Measurements from ENCODE around the gene SLC9A8.
"Not testable (repeated sequence)": the region's sequence is repeated elsewhere in the genome, so short reads cannot be mapped to it uniquely, and the experiment has no call there.

SLC9A8 gene, protein sequence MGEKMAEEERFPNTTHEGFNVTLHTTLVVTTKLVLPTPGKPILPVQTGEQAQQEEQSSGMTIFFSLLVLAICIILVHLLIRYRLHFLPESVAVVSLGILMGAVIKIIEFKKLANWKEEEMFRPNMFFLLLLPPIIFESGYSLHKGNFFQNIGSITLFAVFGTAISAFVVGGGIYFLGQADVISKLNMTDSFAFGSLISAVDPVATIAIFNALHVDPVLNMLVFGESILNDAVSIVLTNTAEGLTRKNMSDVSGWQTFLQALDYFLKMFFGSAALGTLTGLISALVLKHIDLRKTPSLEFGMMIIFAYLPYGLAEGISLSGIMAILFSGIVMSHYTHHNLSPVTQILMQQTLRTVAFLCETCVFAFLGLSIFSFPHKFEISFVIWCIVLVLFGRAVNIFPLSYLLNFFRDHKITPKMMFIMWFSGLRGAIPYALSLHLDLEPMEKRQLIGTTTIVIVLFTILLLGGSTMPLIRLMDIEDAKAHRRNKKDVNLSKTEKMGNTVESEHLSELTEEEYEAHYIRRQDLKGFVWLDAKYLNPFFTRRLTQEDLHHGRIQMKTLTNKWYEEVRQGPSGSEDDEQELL

DNA sequence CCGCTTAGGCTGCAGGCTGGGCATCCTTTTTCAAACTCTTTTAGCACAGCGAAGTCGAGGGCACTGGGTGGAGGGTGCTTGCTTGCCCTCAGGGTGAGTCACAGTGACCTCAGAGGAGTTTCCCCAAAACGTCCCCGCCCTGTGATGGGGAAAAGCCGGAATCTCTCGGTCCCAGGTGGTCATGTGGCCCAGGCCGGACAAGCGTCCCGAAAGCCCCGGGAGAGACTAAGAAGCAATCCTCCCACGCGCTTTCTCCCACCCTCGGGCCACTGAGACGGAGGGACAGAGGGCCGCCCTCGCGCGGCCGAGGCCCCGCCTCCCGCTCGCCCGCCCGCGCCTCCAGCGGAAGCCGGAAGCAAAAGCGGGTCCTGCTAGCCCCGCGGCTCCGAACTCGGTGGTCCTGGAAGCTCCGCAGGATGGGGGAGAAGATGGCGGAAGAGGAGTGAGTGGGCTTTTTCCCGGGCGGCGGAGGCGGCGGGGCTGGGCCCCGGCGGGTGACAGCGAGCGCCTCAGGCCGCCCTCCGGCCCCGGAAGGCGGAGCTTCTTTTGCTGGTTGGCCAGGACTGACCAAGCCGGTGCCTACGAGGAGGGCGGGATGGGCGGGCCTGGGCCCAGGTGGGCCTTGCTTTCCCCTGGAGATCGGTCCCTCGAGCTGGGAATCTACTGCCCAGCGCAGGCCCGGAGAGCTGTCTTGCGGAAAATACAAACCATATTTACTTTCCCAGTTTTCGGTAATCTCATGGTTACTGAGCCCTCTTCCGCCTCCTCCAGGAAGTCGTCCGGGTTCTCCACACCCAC is at the start of gene SLC9A8:
SLC9A8 (plus strand) TSS at position 322 of the 798 bp plus-strand sequence; CDS start at position 417, 95 bp downstream.
- peak; percentile 91 for DNase-seq

DNA sequence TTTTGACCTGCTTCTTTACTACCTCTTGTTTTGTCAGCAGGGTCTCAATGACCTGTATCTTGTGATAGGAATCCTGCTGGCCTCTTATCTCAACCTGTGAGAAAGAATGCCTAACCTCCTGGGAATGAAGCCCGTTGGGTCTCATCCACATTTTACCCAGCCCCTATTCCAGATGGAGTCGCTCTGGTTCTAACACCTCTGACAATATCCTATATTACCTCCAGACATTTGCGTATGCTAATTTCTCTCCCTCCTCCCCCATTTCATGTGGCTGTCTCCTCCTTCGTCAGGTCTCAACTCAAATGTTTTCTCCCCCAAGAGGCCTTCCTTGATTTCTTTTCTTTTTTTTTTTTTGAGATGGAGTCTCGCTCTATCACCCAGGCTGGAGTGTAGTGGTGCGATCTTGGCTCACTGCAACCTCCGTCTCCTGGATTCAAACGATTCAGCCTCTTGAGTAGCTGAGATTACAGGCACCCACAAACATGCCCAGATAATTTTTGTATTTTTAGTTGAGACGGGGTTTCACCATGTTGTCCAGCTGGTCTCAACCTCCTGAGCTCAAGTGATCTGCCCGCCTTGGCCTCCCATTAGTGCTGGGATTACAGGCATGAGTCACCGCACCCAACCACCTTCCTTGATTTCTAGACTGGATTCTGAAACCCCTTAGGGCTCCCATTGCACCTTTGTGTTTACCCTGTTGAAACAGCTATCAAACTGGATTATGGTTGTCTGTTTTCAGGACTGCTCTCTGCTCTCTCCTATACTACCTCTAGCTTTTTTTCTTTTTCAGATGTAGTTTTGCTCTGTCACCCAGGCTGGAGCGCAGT is 49.5 kb upstream of the SLC9A8 start:
- peak; percentile 51 for DNase-seq

DNA sequence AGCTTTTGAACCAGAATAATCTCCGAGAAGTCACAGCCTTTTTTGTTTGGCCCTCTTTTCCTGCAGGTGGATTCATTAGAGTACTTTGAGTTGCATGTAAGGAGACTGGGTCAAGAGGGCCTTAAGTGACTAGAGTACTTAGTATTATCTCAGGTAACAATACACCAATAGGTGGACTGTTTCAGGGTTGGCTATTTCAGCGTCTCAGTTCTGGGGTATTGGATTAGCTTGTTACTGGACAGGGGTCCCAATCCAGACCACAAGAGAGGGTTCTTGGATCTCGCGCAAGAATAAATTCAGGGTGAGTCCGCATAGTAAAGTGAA is 47.3 kb upstream of the SLC9A8 start:
- DNase-seq: no peak

DNA sequence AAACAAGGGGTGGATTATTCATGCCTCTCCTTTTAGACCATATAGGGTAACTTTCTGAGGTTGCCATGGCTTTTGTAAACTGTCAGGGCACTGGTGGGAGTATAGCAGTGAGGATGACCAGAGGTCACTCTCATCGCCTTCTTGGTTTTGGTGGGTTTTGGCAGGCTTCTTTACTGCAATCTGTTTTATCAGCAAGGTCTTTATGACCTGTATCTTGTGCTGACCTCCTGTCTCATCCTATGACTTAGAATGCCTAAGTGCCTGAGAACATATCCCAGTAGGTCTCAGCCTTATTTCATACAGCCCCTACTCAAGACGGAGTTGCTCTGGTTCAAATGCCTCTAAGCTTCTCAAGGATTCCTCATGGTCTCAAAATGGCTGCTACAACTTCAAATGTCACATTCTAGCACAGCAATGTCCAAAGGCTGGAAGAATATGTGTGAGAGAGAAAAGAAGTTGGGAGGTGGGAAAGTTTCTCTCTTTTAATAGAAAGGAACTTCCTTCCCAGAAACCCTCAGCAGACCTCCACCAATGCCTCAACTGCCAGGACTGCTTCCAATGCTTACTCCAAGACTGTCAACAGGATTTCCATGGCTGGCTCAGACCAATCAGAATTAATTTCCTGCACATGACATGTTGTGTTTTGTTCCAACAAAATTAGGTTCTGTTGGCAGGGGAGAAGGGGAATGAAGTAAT is 46.6 kb upstream of the SLC9A8 start:
- no peak for DNase-seq

DNA sequence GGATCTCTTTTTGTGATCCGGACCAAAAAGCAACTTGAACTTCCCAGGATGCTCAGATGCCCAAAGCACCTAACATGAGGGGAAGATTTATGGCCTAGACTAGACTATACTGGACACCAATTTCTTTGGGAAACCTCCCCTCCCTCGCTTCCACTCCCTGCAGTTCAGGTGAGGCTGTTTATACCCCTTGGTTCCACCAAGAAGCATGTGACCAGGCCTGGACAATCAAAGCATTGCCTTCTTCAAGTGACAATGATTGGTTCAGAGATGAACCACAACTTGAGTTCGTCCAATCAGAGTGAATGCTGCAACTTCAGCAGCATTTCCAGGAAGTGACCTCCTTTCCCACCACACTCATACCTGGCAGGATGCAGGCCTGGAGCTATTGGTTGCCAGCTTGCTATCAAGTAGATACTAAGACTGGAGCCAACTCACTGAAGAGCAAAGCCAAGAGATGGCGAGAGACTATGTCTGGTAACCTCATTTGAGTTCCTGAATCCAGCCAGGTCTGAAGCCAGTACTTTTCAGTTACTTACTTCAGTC is 45.6 kb upstream of the SLC9A8 start:
- DNase-seq: peak; percentile 54

DNA sequence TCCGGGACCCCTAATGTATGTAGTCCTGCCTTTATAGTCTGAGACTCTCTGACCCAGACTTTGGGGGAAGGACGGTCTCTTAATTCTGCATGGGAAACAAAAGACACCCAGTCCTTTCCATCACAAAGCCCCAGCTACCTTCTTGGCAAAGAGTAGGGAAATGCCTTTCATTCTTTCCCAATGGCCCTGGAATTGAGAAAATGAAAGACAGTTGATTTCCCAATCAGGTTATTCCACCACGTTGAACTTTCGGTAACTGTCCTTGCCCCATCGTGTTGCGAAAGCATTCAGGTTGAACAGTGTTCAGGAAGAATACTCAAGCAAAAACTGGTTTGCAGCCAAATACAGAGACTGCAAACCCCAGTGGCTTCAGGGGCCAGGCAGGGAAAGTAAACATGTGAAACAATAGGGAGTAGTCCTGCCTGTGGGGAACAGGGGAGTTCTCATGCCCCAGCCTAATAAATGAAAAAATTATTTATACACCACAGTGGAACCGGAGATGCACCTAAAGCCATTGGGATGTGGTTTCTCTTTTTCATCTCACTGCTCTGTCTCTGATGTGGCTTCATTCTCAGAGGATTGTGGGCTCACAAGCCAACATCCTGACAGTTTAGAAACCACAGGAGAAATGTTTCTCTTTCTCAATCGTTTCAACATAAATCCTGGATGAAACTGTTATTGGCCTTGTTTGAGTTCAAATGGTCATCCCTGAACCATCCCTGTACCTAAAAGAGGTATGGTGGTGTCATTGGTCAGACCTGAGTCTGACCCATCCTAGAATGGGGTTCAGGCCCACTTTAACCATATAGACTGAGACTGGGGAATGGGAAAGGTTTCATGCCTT is 44.2 kb upstream of the SLC9A8 start:
- peak; percentile 95 for DNase-seq

DNA sequence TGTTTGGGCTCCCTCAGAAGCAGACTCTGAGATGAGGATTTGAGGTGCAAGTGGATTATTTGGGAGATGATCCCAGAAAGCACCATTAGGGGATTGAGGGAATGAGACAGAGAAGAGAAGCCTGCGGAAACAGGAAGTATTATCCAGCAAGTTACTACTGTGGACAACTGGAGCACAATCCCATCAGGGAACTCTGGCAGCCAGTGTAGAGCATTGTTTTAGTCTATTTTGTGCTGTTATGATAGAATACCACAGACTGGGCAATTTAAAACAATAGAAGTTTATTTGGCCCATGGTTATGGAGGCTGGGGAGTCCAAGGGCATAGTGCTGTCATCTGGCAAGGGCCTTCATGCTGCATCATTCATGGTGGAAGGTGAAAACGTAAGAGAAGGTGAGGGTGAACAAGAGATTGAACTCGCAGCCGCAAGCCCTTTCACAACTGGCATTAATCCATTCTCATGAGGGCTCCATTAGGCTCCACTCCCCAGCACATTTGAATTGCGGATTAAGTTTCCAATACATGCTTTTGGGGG is 43.5 kb upstream of the SLC9A8 start:
- no peak for DNase-seq

DNA sequence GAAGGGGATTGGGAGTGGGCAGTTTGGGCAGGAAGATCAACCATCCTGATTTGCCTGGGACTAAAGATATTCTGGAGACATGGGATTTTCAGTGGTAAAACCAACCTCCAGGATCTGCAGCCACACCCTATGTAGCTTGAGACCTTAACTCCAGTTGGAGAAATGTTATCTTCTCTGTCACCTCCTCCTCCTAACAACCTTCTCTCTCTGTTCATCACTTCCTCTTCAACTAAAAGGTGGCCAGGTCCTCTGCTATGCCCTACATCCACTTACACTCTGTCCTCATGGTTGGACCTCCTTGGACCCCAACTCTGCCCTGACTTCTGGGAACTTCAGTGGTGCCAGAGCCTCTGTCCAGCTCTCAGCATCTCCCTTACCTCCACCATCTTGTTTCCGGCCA is 42.0 kb upstream of the SLC9A8 start:
- no peak for DNase-seq

DNA sequence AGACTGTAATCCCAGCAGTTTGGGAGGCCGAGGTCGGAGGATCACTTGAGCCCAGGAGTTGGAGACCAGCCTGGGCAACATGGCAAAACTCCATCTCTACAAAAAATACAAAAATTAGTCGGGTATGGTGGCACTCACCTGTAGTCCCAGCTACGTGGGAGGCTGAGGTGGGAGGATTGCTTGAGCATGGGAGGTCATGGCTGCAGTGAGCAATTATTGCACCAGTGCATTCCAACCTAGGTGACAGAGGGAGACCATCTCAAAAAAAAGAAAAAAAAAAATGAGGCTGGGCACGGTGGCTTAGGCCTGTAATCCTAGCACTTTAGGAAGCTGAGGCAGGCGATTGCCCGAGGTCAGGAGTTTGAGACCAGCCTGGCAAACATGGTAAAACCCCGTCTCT is 38.4 kb upstream of the SLC9A8 start:
- not testable (repeated sequence) for DNase-seq

DNA sequence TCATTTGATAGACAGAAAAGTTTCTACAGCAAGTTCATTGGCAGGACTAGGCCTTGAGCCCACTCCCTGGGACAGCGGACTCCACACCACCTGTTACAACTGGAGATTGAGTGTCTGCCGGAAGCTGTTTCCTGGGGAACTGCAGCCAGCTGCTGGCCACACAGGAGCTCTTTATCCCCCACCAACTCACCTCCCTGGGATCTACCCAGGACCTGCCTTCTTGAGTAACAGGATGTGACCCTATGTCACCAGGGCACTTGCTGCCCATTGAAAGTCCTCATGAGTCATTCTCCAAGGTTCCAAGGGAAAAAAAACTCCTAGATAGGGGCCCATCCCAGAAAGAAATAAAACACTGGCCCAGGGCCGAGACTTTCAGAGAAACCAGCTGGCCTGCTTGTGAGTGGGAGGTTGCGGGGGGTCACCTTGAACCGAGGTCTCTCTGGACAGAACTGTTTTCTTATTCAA is 37.4 kb upstream of the SLC9A8 start:
- peak; percentile 76 for DNase-seq

DNA sequence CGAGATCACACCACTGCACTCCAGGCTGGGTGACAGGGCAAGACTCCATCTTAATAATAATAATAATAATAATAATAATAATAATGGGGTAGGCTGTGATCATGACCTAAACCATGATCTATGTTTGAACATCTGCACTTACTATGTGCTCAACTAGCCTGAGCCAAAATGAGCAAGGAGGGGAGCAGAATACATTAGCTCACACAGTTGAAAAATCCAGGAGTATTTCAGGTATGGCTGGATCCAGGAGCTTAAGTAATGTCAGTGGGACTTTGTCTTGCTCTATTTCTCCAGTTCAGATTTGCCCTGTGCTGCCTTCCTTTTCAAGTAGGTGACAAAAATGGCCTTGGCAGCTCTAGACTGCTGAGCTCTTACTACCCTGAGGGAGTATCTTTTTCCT is 32.7 kb upstream of the SLC9A8 start:
- DNase-seq: no peak

DNA sequence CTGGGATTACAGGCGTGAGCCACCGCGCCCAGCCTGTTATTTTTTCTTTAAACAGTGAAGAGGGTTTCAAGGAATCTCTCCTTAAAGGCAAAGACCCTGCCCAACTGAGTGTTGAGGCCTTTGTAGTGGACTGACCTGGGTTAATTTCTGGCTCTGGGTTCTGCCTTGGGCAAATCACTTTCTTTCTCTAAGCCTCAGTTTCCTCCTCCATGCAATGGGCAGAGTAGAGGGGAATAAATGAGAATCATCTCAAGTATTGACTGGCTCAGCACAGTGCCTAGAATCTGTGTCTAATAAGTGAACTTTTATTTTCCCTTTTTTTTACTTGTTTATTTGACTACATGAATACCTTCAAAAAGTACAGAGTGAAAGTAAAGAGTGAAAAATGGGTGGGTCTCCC is 31.0 kb upstream of the SLC9A8 start:
- DNase-seq: no peak

DNA sequence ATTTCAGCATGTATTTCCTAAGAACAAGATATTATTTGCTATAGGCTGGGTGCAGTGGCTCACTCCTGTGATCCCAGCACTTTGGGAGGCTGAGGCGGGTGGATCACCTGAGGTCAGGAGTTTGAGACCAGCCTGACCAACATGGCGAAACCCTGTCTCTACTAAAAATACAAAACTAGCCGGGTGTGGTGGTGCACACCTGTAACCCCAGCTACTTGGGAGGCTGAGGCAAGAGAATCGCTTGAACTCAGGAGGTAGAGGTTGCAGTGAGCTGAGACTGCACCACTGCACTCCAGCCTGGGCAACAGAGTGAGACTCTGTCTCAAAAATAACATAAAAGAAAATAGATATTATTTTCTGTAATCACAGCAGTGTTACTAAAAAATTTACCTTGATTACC is 30.2 kb upstream of the SLC9A8 start:
- not testable (repeated sequence) for DNase-seq

DNA sequence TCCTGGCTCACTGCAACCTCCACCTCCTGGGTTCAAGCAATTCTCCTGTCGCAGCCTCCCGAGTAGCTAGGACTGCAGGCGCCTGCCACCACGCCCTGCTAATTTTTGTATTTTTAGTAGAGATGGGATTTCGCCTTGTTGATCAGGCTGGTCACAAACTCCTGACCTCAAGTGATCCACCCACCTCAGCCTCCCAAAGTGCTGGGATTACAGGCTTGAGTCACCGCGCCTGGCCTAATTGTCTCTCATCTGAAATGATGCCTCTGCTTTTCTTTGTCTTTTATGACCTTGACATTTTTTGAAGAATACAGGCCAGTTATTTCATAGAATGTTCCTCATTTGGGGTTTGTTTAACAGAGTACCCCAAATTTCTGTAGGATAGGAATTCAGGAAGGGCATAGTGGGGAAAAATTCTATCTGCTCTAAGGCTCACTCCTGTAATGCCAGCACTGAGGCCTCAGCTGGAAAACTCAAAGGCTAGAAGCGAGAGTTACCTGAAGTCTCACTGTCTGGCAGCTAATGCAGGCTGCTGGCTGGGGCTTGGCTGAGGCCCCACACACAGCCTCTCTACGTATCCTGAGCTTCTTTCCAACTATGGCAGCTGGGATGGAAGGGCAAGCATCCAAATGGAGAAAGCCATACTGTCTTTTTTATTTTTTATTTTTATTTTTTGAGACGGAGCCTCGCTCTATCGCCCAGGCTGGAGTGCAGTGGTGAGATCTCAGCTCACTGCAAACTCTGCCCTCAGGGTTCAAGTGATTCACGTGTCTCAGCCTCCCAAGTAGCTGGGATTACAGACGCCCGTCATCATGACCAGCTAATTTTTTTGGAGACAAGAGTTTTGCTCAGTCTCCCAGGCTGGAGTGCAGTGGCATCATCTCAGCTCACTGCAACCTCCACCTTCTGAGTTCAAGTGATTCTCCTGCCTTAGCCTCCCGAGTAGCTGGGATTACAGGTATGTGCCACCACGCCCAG is 29.3 kb upstream of the SLC9A8 start:
- not testable (repeated sequence) for DNase-seq

DNA sequence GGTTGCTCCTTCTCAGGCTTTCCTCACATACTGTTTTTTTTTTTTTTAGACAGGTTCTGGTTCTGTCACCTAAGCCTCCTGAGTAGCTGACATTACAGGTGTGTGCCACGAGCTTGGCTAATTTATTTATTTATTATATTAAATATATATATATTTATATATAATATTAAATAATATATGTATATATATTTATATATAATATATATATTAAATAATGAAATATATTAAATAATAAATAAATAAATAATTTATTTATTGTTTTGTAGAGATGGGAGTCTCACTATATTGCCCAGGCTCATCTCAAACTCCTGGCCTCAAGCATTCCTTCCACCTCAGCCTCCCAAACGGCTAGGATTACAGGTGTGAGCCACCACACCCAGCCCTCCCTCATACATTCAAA is 28.3 kb upstream of the SLC9A8 start:
- no peak for DNase-seq

DNA sequence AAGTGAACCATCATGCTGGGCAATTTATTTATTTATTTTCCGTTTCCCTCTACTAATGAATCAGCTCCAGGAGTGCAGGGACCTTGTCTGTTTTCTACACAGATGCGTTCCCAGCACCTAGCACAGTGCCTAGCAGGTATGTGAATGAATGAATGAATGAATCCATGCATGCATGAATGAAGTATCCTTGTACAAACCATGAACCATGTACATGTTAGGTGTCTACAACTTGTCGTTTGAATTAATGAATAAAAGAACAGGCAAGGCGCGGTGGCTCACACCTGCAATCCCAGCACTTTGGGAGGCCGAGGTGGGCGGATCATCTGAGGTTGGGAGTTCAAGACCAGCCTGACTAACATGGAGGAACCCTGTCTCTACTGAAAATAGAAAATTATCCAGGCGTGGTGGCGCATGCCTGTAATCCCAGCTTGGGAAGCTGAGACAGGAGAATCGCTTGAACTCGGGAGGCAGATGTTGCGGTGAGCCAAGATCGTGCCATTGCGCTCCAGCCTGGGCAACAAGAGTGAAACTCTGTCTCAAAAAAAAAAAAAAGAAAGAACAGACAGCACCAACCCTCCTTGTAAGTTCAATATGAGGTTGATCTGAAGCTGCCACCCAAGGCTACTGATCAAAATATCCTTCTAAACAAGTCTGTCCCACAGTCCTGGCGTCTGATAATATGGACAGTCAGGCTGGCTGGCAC is 27.3 kb upstream of the SLC9A8 start:
- no peak for DNase-seq

DNA sequence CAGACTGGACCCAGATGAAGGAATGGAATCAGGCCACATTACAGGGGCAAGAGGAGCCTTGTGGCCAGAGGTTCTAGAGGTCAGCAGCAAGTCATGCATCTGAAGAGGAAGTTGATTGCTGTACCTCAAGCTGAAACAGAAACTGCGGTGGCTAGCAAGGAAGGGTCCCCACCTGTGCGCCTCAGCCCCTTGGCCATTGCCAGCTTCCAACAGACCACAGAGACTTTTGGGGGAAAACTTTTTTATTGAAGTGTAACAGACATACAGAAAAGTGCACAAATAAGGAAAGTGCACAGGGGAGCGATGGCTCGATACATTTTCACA is 26.8 kb upstream of the SLC9A8 start:
- no peak for DNase-seq

DNA sequence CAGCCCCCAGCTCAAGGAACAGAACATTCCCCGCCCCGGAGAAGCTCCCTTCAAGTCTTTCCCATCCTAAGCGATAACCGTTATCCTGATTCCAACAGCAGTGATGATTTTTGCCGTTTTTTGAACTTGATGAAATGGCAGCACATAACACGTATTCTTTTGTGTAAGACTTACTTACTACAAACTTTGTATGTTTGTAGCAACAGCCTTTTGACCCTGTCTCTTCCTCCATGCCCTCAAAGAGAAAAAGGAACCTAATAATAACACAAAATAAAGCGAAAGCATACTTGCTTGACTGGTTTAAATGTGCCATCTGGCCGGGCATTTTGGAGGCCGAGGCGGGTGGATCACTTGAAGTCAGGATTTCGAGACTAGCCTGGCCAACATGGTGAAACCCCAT is 26.4 kb upstream of the SLC9A8 start:
- DNase-seq: no peak
